Ishikawa (cell line): ENCODE data around the gene ATP6V0A1.

Experiments used
- CEBPB ChIP-seq: IDR thresholded peaks from 2 replicates; pipeline ENCODE4 v1.6.1; 2012
- CREB1 ChIP-seq: IDR thresholded peaks from 2 replicates; pipeline ENCODE4 v1.6.1; 2012; ENCODE audit warnings: low read depth
- EGR1 ChIP-seq: IDR thresholded peaks from 2 replicates; pipeline ENCODE4 v1.6.1; 2012
- EP300 ChIP-seq: IDR thresholded peaks from 2 replicates; pipeline ENCODE4 v1.6.1; 2012; ENCODE audit warnings: borderline replicate concordance
- FOXM1 ChIP-seq: IDR thresholded peaks from 2 replicates; pipeline ENCODE4 v1.6.1; 2012; ENCODE audit warnings: low read depth, borderline replicate concordance
- NFIC ChIP-seq: IDR thresholded peaks from 2 replicates; pipeline ENCODE4 v1.6.1; 2012
- RAD21 ChIP-seq: IDR thresholded peaks from 2 replicates; pipeline ENCODE4 v1.6.1; 2012; ENCODE audit warnings: low read depth
- TAF1 ChIP-seq: IDR thresholded peaks from 2 replicates; pipeline ENCODE4 v1.6.1; 2012; ENCODE audit warnings: low read depth, mild to moderate bottlenecking
- TCF12 ChIP-seq: IDR thresholded peaks from 2 replicates; pipeline ENCODE4 v1.6.1; 2012; ENCODE audit warnings: low read depth
- TEAD4 ChIP-seq: IDR thresholded peaks from 2 replicates; pipeline ENCODE4 v1.6.1; 2012
- YY1 ChIP-seq: IDR thresholded peaks from 2 replicates; pipeline ENCODE4 v1.6.1; 2012; ENCODE audit warnings: low read depth
- ZBTB7A ChIP-seq: IDR thresholded peaks from 2 replicates; pipeline ENCODE4 v1.6.1; 2012; ENCODE audit warnings: low read depth
- TF ChIP-seq, protein P1 (sequence below): IDR thresholded peaks from 2 replicates; pipeline ENCODE4 v1.6.1; 2012
- TF ChIP-seq, protein P2 (sequence below): IDR thresholded peaks from 2 replicates; pipeline ENCODE4 v1.6.1; 2012
- TF ChIP-seq, protein P3 (sequence below): IDR thresholded peaks from 2 replicates; pipeline ENCODE4 v1.6.1; 2012; ENCODE audit warnings: low read depth, mild to moderate bottlenecking

ATP6V0A1 gene

DNA sequence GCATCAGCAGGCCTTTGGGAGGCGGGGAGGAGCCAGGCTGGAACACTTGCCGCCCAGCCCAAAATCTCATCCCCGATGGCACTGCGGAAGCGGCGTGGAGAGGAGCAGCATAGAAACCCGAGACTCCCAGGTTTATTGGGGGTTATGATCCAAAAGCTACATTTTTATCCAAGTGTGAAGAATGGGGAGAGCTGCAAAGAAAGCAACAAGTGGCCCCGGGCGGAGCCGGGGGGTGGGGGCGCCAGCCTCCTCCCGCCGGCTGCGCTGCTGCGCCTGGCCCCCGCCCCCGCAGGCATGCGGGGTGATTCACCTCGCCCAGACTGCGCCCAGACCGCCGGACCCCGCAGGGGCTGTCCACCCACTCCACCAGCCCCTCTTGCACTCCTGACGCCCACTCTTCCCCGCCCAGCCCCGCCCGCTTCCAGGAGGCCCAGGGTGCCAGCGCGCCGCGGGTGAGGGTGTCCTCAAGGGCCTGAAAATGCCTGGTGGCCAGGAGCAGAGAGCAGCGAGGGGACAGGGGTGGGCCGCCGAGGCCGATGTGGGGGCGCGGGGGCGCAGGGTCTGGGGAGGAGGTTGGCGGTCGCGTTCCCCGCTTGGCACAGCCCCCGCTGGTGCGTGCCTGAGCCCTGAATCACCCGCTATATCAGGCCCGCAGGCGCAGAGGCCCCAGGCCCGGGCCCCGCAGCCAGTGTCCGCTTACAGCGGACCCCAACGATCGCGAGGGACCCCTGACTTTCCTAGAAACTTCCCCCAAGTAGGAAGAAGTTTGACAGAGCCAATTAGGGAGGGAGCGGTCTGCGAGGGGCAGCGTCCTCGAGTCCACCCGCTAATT lies 37.0 kb upstream of the ATP6V0A1 start:
- peak; percentile 88 for TF ChIP-seq EGR1
- TF ChIP-seq ZBTB7A: peak; percentile 80
- no peak for TF ChIP-seq NFIC
- no peak for TF ChIP-seq YY1
- TF ChIP-seq TCF12: no peak
- TF ChIP-seq, protein P1, sequence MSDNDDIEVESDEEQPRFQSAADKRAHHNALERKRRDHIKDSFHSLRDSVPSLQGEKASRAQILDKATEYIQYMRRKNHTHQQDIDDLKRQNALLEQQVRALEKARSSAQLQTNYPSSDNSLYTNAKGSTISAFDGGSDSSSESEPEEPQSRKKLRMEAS: 0 out of 2 replicates have a peak, but pooled peaks have one; percentile 6
- TF ChIP-seq EP300: 0 out of 2 replicates have a peak, but pooled peaks have one; percentile 6

DNA sequence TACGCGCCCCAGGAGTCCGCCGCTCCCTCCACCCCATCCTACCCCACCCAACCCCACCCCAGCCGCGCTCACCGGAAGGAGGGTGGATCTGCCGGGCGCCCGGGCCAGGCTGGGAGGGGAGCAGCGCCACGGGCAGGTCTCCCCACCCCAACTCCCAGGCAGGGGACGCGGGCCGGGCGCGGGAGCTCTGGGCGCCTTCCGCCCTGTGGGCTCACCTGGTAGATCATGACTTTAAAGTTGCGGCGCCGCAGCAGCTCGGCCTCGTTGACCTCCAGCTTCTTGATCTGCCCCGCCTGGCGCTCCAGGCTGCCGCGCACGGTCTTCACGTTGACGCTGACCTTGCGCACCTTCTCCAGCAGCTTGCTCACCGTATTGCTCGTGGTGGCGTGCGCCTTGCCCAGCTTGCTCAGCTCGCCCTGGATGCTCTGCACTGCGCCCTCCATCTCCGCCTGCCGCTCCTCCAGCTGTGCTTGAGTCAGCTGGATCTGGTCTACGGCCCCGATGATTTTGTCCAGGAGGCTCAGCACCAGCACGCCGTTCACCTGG lies 36.2 kb upstream of the ATP6V0A1 start:
- no peak for TF ChIP-seq EP300
- TF ChIP-seq, protein P1: peak; percentile 49

DNA sequence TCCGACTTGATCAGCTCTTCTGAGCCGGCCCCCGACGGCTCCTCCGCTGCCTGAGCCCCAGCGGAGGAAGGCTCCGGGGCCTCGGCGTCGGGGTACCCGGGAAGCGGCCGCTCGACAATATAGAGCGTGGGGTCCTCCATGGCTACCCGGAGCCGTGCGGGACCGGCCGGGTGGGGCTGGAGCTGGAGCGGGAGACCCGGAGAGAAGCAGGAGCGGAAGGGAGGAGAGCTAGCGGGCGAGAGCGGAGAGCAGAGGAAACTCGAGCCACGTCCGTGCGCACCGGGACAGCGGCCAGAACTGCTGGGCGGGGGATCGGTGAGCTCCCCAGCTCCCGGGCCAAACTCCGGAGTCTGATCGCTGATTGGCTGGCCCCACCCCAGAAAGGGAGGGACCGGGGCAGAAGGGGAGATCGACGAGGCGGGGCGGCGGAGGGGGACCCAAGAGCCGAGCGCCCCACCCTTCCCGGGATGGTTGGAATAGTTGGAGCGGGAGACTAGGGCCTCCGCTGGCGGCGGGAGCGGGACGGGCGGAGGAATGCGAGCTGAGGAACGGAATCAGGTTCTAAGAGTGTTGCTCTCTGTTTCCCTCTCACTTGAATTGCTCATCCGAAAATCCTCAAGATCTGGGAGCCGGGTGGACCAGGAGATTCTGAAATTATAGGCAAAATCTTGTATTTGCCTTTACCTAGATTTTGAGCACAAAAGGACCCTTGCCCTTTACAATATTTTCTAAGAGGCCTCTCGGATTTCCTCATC lies 35.5 kb upstream of the ATP6V0A1 start, which contains the start of gene CAVIN1:
TSS of gene CAVIN1 (minus strand) at position 299 of the 755 bp plus-strand sequence. CDS start at position 140, 159 bp downstream.
- no peak for TF ChIP-seq EGR1
- peak; percentile 36; the same call in 1 of the 2 replicates for TF ChIP-seq TCF12
- TF ChIP-seq ZBTB7A: peak; percentile 69; the same call in 1 of the 2 replicates
- peak; percentile 60; the same call in 1 of the 2 replicates for TF ChIP-seq EP300
- TF ChIP-seq, protein P2, sequence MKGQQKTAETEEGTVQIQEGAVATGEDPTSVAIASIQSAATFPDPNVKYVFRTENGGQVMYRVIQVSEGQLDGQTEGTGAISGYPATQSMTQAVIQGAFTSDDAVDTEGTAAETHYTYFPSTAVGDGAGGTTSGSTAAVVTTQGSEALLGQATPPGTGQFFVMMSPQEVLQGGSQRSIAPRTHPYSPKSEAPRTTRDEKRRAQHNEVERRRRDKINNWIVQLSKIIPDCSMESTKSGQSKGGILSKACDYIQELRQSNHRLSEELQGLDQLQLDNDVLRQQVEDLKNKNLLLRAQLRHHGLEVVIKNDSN: no peak
- TF ChIP-seq TEAD4: peak; percentile 94
- no peak for TF ChIP-seq CEBPB
- TF ChIP-seq YY1: 0 out of 2 replicates have a peak, but pooled peaks have one; percentile 8
- peak; percentile 90 for TF ChIP-seq NFIC
- TF ChIP-seq CREB1: no peak
- TF ChIP-seq, protein P3, sequence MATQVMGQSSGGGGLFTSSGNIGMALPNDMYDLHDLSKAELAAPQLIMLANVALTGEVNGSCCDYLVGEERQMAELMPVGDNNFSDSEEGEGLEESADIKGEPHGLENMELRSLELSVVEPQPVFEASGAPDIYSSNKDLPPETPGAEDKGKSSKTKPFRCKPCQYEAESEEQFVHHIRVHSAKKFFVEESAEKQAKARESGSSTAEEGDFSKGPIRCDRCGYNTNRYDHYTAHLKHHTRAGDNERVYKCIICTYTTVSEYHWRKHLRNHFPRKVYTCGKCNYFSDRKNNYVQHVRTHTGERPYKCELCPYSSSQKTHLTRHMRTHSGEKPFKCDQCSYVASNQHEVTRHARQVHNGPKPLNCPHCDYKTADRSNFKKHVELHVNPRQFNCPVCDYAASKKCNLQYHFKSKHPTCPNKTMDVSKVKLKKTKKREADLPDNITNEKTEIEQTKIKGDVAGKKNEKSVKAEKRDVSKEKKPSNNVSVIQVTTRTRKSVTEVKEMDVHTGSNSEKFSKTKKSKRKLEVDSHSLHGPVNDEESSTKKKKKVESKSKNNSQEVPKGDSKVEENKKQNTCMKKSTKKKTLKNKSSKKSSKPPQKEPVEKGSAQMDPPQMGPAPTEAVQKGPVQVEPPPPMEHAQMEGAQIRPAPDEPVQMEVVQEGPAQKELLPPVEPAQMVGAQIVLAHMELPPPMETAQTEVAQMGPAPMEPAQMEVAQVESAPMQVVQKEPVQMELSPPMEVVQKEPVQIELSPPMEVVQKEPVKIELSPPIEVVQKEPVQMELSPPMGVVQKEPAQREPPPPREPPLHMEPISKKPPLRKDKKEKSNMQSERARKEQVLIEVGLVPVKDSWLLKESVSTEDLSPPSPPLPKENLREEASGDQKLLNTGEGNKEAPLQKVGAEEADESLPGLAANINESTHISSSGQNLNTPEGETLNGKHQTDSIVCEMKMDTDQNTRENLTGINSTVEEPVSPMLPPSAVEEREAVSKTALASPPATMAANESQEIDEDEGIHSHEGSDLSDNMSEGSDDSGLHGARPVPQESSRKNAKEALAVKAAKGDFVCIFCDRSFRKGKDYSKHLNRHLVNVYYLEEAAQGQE: no peak; the same call in none of the 2 replicates
- peak; percentile 87 for TF ChIP-seq TAF1
- TF ChIP-seq FOXM1: no peak; the same call in 1 of the 2 replicates
- no peak for TF ChIP-seq RAD21
- TF ChIP-seq, protein P1: peak; percentile 53

DNA sequence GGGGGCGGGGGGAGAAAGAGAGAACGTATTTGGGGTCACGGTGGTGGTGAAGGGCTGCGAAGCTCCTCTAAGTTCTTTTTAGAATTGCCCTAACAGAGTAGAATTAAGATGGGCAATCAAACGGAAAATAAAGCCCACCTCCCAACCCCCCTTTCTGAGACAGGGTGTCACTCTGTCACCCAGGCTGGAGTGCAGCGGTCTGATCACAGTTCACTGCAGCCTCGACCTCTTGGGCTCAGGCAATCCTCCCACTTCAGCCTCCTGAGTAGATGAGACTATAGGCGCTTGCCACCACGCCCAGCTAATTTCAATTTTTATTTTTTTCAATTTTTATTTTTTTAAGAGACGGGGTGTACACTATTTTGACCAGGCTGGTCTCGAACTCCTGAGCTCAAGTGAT lies 34.9 kb upstream of the ATP6V0A1 start:
- TF ChIP-seq YY1: no peak
- no peak for TF ChIP-seq TCF12
- no peak for TF ChIP-seq CREB1
- no peak for TF ChIP-seq RAD21

DNA sequence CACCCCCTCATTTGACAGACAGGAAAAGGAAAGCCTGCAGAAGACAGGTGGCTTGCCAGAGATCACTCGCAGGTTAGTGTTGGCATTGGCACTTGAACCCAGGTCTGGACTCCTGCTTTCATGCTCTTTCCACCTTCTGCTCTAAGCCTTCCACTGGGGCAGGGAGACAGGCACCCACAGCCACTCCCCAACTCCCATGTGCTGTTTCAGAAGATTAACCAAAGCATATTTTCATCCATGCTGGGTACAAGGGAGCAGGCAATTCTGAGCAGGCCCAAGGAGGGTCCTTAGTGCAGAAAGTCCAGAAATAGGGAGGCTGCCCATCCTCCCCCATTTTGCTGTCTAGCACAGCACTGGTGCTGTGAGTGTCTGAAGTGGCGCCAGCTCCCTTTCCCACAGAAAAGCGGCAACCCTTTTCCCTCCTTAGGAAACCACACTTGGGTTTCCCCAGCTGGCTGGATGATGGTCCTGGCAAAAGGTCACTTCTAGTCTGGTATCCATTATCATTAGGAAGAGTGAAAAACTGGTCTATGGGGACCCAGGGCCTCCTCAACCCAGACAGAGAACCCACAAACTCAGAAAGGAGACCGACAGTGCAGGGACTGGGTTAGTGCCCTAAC lies 33.6 kb upstream of the ATP6V0A1 start:
- TF ChIP-seq ZBTB7A (no peak), RAD21 (no peak), EP300 (no peak), TAF1 (no peak), CEBPB (no peak), EGR1 (no peak), FOXM1 (no peak), YY1 (no peak), TEAD4 (no peak), TCF12 (no peak), NFIC (no peak), CREB1 (no peak)
- TF ChIP-seq, protein P1: no peak

DNA sequence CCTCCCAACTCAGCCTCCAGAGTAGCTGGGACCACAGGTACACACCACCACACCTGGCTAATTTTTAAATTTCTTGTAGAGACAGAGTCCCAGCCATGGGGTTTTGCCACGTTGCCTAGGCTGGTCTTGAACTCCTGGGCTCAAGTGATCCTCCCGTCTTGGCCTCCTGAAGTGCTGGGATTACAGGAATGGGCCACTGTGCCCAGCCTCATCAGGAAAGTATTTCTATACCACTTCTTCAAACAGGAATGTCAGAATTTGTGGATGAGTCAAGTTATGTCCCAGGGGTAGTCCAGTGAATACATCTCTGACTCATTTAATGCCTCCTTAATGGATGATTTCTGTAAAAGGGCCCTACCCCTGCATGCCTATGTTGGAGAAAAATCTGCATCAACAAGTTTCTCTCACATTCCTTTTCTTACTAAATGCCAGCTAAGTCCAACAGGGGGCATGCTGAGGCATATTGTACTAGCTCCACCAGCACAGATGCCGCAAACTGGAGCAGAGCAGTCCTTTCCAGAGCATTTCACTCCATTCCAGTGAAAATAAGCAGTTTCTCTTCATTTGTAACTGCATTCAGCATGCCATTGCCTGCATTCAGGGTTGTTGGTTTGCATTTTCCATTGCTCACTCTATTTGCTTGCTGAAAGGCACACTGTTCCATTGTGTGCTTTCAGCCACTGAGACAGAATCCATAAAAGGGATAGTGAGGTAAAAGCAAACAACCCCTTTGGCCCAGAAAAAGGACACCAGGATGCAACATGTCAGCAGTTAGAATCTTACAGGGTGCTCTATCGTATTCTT lies 30.3 kb upstream of the ATP6V0A1 start:
- TF ChIP-seq CREB1 (no peak), FOXM1 (no peak), EGR1 (no peak), ZBTB7A (no peak), TCF12 (no peak), CEBPB (no peak), EP300 (no peak; the same call in 1 of the 2 replicates), NFIC (no peak), TAF1 (no peak), TEAD4 (peak; percentile 68), YY1 (no peak), RAD21 (peak; percentile 62)
- TF ChIP-seq, protein P2: no peak
- TF ChIP-seq, protein P3: no peak
- TF ChIP-seq, protein P1: no peak
